GM21447 (cell line): ENCODE measurements around the gene RAMACL.
A peak's percentile ranks its signal among the peaks of the same experiment; 100 is the strongest.
"Not testable (repeated sequence)": the region's sequence is repeated elsewhere in the genome, so short reads cannot be mapped to it uniquely, and the experiment has no call there.

Source experiments
- ATAC-seq: cut with Tn5 transposase; IDR thresholded peaks from one replicate; pipeline ENCODE4 v1.9.1; 2021; ENCODE audit not compliant: unreplicated experiment

RAMACL gene

GRCh38 chr6:166597711-166598440, 11.4 kb upstream of the RAMACL start:
- no peak for ATAC-seq

GRCh38 chr6:166596776-166597507, 10.5 kb upstream of the RAMACL start:
- no peak for ATAC-seq

GRCh38 chr6:166595949-166596348, 9.5 kb upstream of the RAMACL start:
- ATAC-seq: no peak

- ATAC-seq: no peak
Observed at GRCh38 chr6:166595061-166595780, 8.7 kb upstream of the RAMACL start.

- no peak for ATAC-seq
Observed at GRCh38 chr6:166592821-166593220, 6.3 kb upstream of the RAMACL start.

DNA sequence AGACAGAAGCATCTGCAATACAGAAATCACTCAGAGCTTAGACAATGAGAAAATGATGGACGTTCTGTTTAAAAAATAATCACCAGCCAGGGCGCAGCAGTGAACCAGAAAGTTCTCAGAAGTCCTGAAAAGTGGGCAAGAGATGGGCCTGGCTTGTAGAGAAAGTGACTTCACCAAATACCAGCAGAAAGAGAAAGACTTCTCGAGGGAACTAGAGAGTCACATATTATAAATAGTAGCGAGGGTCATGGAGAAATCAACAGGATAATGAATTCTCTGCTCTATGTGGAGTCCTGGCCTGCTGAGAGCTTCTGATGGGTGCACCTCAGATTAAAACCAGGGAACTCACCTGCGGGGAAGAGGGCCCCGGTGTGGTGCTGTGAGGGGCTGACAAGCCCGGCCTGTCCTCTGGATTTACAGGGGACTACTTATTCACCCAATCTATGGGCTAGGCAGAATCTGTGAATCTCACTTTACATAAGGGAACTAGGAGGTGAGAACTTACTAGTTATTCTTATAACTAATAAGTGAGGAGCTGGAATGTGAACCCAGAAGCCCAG, 5.6 kb upstream of the RAMACL start:
- no peak for ATAC-seq

DNA sequence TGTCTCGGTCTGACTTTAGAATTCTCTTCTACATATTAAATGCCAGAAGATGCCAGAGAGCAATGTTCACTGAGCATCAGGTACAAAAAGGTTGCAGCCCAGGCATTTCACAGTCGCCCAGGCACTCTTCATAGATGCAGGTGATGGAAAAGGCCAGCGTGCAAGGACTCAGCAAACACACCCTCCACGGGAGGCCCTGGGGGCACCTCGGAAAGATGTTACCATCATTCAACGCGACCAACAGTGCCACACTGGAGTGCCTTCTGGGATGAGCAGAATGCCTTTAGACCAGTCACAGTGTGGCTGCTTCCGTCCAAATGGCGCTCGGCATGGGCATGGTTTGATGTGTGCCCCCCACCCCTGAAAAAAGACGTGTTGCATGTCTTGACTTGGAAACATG, 4.5 kb upstream of the RAMACL start:
- ATAC-seq: no peak

DNA sequence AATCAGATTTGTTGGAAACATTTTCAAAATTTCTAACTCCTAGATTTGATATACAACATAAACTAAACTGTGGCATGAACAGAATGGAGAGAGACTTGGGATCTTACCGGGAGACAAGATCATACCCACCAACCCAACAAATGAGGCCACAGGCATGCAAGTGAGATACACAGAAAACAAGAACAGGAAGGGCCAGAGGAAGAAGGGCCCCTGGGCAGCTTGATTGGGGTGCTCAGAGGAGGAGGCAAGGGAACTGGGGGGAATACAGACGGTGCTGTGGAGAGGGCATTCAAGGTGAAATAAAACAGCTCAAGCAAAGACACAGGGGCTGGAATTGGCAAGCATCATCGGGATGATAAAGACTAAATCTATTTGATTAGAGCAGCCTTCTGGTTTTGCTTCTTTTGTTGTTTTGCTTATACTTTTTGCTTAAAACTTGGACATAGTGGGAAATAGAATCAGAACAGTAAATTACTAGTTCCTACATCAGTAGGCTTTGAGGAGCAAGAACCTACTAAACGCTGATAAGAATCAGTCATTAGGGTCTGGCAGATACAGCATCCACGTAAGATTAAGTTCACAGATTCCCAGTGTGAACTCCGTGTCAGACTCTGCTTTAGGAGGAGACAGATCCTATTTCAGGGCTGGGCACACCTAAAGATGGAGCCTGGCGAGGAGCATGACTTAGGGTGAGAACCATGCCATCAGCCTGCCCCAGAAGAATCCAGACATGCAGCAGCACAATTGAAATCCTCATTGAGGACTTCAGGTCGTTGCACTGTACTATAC, 3.5 kb upstream of the RAMACL start:
- ATAC-seq: no peak

DNA sequence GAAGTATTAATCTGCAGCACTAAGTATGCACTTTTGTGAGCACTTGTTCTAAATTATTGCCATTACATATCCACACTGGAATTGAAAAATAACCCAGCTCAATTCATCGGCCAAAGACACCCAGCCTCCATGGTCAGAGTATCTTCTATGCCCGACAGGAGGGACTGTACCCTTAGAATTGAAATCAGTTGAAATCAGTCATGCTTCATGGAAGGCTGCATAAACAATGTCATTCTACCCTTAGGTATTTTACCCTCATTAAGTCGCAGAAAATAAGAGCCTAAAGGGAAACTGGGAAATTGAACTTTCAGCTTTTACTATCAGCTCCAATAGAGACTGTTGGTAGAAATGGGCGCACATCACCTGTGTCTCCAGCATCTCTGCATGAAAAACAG, 2.9 kb upstream of the RAMACL start:
- ATAC-seq: peak; percentile 23

- peak; percentile 31 for ATAC-seq
Observed at GRCh38 chr6:166588691-166589336, 2.3 kb upstream of the RAMACL start.

DNA sequence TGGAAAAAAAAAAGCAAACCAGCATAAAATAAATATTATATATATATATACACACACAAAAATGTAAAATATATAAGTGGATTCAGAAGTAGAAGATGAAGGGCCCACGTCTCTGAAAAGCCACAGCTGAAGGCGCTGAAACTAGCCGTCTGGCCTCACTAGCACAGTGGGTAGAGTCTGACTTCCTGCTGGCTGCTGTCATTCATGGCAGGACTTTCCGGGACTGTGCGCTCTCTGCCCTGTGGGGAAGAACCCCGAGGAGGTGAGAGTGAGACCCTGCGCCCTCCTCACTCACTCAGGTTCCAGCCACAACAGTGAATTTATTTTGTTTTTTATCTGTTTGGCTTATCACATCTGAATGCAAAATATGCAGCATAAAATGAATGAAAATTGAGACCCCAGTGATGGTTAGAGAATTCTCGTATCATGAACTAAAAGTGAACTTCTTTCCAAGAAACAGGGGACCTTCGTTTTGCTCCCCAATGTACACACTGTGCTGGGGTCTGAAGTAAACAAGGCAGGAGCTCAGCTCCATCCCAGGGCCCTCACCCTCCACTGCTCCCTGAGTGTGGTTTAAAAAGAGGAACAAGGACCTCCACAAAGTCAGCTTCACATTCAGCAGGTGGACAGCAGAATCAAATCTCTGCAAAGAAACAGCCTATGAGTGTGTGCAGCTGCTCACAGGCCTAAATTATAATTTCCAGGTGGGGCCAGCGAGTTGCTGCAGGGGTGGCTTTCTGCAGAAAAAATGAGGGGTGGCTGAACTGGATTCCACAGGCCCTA, 1.3 kb upstream of the RAMACL start:
- ATAC-seq: peak; percentile 82

- no peak for ATAC-seq
Observed at GRCh38 chr6:166584853-166585429, 1.5 kb downstream of the RAMACL start.

GRCh38 chr6:166584155-166584554, 2.3 kb downstream of the RAMACL start:
- ATAC-seq: no peak

DNA sequence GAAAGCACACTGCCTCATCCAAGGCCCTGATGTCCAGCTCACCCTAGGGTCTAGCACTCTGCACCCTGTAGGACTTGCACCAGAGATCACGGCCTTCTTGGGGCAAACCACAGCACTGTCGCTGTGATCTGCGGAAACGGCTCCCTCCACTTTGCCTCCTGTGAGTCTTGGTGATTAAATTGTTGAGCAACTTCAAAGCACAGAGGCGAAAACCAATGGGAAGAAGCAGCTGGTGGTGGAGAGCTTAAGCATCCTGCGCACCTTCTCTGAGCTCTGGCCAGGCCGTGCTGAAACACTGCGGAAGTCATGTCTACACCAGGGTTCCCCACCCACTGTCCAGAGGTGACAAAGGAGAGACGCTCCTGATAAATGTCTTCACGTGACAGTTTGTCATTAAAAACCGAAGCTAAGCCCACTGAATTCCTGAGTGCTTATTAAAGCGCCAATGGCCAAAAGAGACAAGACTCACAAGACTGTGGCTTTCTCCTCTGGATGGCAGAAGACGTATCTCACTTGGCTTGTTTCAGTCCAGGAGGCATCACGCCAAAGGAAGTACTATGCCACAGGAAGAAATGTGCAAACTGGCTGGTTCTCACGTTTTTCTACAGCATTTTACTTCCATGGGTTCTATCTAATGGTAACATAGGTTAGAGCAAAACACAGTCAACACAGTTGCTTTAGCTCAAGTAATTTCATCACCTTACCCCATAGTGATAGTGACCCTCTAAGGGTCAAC, 3.1 kb downstream of the RAMACL start:
- no peak for ATAC-seq

- no peak for ATAC-seq
Observed at GRCh38 chr6:166582258-166582657, 4.2 kb downstream of the RAMACL start.

- ATAC-seq: not testable (repeated sequence)
Observed at GRCh38 chr6:166581801-166582200, 4.7 kb downstream of the RAMACL start.

- no peak for ATAC-seq
Observed at GRCh38 chr6:166581091-166581511, 5.4 kb downstream of the RAMACL start.
